ENCODE data around the gene DISC1. TPM values are rescaled to one million over a fixed set of nuclear protein-coding genes. Genes with fewer than 3 reads are reported as not detected.

DISC1 gene
- polyA plus RNA-seq, 1 donor from 2014 or later: 0.68 TPM

DNA sequence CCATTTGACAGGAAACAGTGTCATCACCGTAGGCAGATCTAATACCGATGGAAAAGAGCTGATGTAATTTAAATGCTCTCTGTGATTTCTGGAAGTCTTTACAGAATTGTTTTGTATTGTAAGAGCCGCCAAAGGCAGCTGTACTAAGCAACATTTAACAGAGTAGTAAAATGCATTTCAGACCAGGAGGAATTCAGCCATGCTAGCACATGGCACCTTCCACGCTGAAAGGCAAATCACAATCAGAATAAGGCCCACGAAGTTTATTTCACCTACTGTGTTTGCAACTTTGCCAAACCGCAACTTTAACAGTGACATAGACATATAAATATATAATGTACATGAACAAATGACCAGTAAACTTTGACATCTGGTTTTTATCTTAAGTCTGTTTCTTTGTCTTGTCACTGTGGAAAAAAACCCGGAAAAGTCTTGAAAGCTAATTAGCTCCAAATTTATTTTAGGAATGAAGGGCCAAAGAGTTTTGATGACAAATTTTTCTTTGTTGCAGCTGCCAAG lies 26.1 kb upstream of the DISC1 start:
- Mint-ChIP-seq H3K4me1 (peaks cover 6 to 8% (median 7%) of the 10 kb centered on the region in 3 donors), H3K9me3 (no peaks in the 10 kb centered on the region), H3K36me3 (no peaks in the 10 kb centered on the region), H3K4me3 (no peak overlapping the region), H3K27ac (no peak overlapping the region), H3K27me3 (no peaks in the 10 kb centered on the region)

DNA sequence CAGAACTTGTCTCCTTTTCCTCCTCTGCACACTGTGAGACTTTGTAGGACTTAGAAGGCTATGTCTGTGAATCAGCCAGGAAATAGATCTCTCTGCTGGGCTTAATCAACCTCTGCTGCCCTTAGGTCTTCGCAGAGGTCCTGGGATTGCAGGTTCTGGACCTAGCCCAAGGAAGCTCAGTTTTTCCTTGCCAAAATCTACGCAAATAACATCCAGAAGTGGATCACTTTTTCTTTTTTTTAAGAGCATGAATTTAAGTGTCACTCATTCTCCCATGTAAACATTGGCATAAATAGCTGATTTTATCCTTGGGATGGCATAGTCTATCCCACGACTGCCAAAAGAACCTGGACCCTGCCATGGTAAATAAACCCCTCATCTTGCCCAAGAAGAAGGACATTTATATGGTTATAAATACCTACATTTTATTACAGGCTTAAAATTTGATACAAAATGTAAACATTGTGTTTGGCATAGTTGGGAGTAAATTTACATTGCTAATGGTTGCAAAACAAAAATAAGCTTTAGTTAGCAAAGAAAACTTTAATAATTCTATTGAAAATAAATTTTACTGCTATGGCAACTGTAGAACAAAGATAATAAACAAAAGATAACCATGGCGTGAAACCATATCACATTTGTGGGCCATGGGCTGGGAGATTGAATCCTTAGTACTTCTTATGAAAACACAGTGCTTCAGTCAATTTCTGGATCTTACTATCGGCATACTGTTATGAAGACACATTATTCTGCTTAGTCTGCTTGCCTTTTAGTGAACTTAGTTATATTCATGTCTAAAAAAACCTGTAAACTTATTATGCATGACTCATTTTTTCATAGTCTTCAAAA lies 24.5 kb upstream of the DISC1 start:
- H3K36me3 Mint-ChIP-seq: no peaks in the 10 kb centered on the region
- no peaks in the 10 kb centered on the region for H3K9me3 Mint-ChIP-seq
- H3K4me1 Mint-ChIP-seq: peaks cover 6 to 8% (median 7%) of the 10 kb centered on the region in 3 donors
- no peak overlapping the region for H3K4me3 Mint-ChIP-seq
- no peaks in the 10 kb centered on the region for H3K27me3 Mint-ChIP-seq
- no peak overlapping the region for H3K27ac Mint-ChIP-seq

DNA sequence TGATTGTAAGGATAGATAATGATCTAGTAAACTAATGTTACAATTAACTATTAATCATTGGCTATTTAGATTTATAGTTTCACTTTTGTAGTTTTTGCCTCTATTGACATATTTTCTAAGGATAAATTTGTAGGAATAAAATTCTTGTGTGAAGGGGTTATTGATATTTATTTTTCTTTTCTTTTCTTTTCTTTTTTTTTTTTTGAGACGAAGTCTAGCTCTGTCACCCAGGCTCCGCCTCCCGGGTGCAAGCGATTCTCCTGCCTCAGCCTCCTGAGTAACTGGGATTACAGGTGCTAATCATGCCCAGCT lies 24.0 kb upstream of the DISC1 start:
- H3K36me3 Mint-ChIP-seq: no peaks in the 10 kb centered on the region
- H3K4me3 Mint-ChIP-seq: peak overlapping the region in 1 of 4 donors; percentile 65
- no peaks in the 10 kb centered on the region for H3K9me3 Mint-ChIP-seq
- peaks cover 3% of the 10 kb centered on the region for H3K27me3 Mint-ChIP-seq
- peaks cover 10 to 11% (median 10%) of the 10 kb centered on the region in 3 donors for H3K4me1 Mint-ChIP-seq
- H3K27ac Mint-ChIP-seq: no peak overlapping the region

DNA sequence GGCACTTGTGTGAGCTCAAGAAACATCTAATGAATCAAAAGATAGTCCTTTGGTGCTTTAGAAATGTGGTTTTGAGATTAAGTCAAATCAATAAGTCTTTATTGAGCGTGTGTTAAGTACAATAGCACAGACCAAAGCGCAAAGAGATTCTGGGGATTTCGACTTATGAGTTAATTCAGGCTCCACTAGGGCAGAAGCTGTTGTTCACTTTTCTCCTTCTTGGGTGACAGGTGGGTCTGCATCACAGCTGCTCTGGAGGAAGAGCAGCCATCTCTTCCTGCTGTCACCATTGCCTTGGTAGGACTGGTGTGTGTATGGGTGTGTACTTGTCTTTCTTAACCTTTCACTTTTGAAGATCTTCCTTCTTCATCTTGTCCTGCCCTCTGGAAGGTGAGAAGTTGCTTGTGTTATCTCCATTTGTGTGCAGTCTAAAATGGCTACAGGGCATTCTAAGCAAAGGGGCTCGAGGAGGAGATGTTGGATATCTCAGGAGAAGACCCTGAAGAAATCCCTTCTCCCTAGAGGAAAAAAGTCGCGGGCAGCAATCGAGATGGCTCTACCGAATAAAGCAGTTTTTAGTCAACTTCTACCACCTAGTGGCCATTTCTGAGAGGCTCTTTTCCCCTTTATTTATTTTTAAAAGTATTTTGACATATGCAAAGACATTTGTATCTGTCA lies 22.9 kb upstream of the DISC1 start:
- H3K4me3 Mint-ChIP-seq: peak overlapping the region; percentile 83 to 97 (median 89)
- H3K4me1 Mint-ChIP-seq: peaks cover 13 to 14% (median 14%) of the 10 kb centered on the region in 3 donors
- peaks cover 5% of the 10 kb centered on the region for H3K27me3 Mint-ChIP-seq
- H3K9me3 Mint-ChIP-seq: no peaks in the 10 kb centered on the region
- peak overlapping the region in 1 of 3 donors; percentile 10 for H3K27ac Mint-ChIP-seq
- peaks cover 2% of the 10 kb centered on the region for H3K36me3 Mint-ChIP-seq

DNA sequence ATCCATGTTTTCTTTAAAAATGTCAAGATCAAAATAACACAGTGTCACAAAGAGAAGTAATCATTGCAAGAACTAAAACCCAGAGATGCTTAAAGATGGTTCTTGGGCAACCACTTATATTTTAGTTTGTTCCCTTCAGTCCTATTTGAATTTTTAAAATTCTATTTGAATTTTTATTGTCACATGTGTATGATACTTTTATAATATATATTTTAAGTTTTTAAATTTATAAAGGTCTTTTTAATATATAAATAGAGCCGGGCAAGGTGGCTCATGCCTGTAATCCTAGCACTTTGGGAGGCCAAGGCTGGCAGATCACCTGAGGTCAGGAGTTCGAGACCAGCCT lies 22.3 kb upstream of the DISC1 start:
- no peak overlapping the region for H3K27ac Mint-ChIP-seq
- H3K36me3 Mint-ChIP-seq: peaks cover 2% of the 10 kb centered on the region

DNA sequence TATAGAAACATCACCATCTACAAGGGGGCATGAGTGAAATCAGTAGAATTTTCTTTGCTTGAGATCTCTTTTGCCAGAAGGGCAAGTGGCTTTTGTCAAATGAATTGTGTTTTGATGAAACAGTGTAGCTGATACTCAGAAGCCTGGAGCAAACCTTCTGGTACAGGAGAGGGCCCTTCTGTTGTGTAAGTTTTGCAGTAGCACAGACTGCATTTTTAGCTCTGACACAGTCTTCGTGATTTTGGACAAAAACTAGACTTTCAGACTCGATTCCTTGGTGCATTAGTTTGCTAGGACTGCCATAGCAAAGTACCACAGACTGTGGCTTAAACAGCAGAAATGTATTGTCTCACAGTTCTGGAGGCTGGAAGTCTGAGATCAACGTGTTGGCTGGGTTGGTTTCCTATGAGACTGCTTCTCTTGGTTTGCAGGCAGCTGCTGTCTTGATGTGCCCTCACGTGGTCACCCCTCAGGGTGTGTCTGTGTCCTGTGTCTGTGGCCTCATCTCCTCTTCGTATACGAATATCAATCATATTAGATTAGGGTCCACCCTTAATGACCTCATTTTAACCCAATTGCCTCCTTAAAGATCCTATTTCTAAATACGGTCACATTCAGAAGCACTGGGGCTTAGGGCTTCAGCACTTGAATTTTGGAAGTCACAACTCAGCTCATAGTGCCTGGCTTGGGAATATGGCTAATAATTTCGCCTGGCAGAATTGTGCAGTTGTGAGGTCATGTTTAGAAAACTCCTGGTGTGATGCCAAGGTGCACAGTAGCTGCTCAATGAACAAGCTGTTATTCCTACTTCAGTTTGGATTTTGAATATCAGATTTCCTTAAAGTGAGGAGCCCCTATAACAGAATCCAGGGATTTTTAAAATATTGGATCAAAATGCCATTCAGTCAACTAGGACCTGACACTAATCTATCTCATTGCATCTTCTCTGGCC lies 21.2 kb upstream of the DISC1 start:
- no peak overlapping the region for H3K4me3 Mint-ChIP-seq
- no peak overlapping the region for H3K27ac Mint-ChIP-seq
- H3K36me3 Mint-ChIP-seq: peaks cover 2% of the 10 kb centered on the region

More for the DNA sequence above, 22.3 kb upstream of the DISC1 start:
- Mint-ChIP-seq H3K9me3 (no peaks in the 10 kb centered on the region), H3K4me3 (peak overlapping the region in 1 of 4 donors; percentile 93), H3K27me3 (peaks cover 5% of the 10 kb centered on the region), H3K4me1 (peaks cover 13 to 14% (median 14%) of the 10 kb centered on the region in 3 donors)

DNA sequence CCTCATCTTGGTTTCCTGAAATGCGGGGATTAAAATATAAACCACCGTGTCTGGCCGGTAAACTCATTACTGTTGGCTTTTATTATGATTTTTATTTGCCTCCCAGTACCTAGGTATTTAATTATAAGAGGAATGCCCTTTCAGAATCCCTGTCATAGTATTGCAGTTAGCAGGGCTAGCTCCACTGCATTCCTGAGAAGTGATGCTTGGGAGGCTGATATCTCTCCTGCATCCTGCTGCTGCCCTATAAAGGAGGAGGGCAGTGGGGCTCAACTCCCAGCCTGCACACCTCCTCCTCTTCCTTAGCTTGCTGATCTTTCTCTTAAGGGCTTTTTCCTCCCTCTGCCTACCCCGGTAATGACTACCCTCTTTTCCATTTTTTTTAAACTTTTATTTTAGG lies 19.9 kb upstream of the DISC1 start:
- peaks cover 12% of the 10 kb centered on the region for H3K27me3 Mint-ChIP-seq
- H3K4me3 Mint-ChIP-seq: no peak overlapping the region
- peaks cover 14 to 28% (median 21%) of the 10 kb centered on the region in 3 donors for H3K4me1 Mint-ChIP-seq
- peaks cover 0 to 3% (median 0%) of the 10 kb centered on the region in 3 donors for H3K9me3 Mint-ChIP-seq
- peaks cover 2% of the 10 kb centered on the region for H3K36me3 Mint-ChIP-seq
- no peak overlapping the region for H3K27ac Mint-ChIP-seq

More for the DNA sequence above, 21.2 kb upstream of the DISC1 start:
- H3K27me3 Mint-ChIP-seq: peaks cover 7% of the 10 kb centered on the region
- peaks cover 14 to 16% (median 15%) of the 10 kb centered on the region in 3 donors for H3K4me1 Mint-ChIP-seq
- H3K9me3 Mint-ChIP-seq: no peaks in the 10 kb centered on the region

DNA sequence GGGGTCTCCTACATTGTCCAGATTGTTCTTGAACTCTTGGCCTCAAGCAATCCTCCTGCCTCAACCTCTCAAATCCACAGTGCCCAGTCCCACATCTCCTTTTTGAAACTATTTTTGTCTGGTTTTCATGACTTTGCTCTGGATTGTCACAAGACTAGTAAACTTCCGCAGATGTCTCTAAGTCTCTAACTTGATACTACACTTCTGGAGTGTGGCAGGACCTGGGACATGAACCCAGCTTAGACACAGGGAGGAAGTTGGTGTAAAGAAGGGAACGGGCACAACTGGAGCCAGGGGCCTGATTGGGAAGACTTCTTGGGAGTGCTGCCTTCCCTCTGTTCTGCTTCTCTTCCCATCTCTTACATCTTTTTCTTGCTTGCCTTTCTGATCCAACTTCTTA lies 16.2 kb upstream of the DISC1 start:
- peaks cover 0 to 10% (median 4%) of the 10 kb centered on the region in 3 donors for H3K9me3 Mint-ChIP-seq
- peaks cover 12% of the 10 kb centered on the region for H3K27me3 Mint-ChIP-seq
- H3K4me3 Mint-ChIP-seq: peak overlapping the region in 1 of 4 donors; percentile 16
- H3K27ac Mint-ChIP-seq: no peak overlapping the region
- peaks cover 3% of the 10 kb centered on the region for H3K36me3 Mint-ChIP-seq
- peaks cover 31 to 52% (median 41%) of the 10 kb centered on the region in 3 donors for H3K4me1 Mint-ChIP-seq

DNA sequence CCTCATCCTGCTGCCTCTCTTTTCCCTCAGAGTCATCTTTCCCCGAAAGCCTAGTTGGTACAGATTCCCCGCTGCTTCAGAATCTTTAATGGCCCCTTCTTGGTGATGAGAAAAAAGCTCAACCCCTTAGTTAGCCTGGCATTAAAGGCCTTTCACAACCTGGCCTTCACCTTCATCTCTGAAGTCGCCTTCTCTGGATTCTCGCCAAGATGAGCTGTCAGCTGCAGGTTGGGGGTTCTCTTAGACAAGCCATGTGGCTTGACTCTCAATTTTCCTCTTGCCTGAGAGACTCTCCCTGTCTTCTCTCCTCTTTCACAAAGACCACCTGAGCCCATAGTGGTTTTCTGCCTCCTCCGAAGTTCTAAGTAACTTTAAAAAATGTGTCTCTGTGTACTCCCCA lies 15.5 kb upstream of the DISC1 start:
- Mint-ChIP-seq H3K27me3 (peaks cover 12% of the 10 kb centered on the region), H3K27ac (no peak overlapping the region), H3K4me3 (peak overlapping the region in 1 of 4 donors; percentile 70), H3K36me3 (peaks cover 3% of the 10 kb centered on the region), H3K9me3 (peaks cover 0 to 10% (median 4%) of the 10 kb centered on the region in 3 donors), H3K4me1 (peaks cover 31 to 52% (median 41%) of the 10 kb centered on the region in 3 donors)

DNA sequence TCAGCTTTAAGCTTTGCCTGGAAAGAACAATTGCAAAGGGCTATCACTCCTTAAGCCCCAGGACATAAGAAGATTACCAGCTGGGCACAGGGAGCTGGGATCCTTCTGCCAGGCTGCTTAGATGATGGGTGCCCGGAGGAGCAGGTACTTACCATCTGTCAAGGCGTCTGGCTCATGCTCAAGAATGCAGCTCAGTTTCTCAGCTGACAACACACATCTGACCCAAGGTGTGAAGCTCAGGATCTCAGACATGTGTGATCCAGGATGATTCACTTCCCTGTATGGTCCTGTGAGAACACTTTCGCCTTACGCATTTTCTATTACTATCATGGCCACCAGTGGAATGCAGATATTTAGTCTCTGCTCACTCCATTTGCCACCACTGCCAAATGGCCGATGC lies 14.7 kb upstream of the DISC1 start:
- H3K4me3 Mint-ChIP-seq: peak overlapping the region in 2 of 4 donors; percentile 34 to 78
- H3K9me3 Mint-ChIP-seq: peaks cover 0 to 10% (median 4%) of the 10 kb centered on the region in 3 donors
- H3K4me1 Mint-ChIP-seq: peaks cover 31 to 53% (median 41%) of the 10 kb centered on the region in 3 donors
- H3K36me3 Mint-ChIP-seq: peaks cover 3% of the 10 kb centered on the region
- H3K27me3 Mint-ChIP-seq: peaks cover 12% of the 10 kb centered on the region
- H3K27ac Mint-ChIP-seq: no peak overlapping the region

DNA sequence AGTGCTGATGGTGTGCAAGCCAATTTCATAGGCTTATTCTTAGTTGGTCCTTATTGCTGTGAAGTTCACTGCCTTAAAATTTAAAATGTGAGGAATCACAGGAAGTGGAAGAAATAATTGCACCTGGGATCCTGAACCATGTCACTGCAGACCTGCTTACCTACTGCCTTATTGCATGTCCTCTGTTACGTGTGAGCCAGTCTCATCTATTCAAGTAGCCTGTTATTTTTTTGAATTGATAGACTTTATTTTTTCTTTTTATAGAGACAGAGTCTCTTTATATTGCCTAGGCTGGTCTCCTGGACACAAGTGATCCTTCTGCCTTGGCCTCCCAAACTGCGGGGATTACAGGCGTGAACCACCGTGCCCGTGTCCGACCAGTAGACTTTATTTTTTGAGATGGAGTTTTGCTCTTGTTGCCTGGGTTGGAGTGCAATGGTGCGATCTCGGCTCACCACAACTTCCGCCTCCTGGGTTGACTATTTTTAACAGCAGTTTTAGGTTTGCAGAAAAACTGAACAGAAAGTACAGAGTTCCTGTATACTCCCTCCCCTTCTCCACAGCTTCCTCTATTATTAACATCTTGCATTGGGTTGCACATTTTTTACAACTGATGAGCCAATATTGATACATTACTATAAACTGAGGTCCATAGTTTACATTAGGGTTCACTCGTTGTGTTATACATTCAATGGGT lies 14.0 kb upstream of the DISC1 start:
- H3K27ac Mint-ChIP-seq: peak overlapping the region; percentile 3 to 36 (median 29)
- peaks cover 28 to 52% (median 38%) of the 10 kb centered on the region in 3 donors for H3K4me1 Mint-ChIP-seq
- peaks cover 3% of the 10 kb centered on the region for H3K36me3 Mint-ChIP-seq
- H3K4me3 Mint-ChIP-seq: peak overlapping the region; percentile 11 to 78 (median 48)
- peaks cover 10% of the 10 kb centered on the region for H3K27me3 Mint-ChIP-seq
- peaks cover 0 to 10% (median 4%) of the 10 kb centered on the region in 3 donors for H3K9me3 Mint-ChIP-seq

DNA sequence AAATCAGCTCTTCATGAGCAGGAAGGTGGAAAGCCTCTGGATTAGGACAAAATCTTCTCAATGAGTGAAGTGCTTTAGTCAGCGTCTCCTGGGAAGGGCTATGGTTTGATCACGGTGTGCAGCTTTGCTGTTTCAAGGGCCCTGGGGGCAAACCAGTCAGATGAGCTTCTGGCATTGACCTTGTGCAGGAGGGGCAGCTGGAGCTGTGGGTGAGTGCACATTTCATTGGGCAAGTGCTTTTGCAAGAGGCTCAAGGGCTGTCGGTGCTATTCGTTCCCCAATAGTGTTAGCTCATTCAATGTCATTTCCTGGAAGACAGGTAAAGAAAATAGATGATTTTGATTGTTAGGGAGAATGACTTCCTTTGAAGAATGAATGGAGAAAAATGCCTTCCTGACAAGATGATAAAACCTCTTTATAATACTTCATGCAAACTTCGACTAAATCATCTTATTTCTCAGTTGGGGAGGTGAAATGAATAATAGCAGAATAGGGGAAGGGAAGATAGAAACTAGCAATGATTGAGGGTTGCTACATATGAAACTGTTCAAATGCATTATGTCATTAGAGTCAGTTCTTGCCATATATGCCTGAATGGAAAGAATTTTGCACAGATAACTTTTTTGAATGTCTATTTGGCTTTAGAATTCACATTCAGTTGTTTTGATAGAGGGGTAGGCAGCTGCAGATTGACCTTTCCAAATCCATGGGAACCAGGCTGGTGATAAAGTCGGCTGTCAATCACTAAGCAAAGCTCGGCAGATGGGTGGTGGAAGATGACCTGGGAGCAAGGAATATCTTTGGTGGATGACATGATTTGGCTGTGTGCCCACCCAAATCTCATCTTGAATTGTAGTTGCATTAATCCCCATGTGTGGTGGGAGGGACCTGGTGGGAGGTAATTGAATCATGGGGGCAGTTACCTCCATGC lies 12.9 kb upstream of the DISC1 start:
- peaks cover 8% of the 10 kb centered on the region for H3K27me3 Mint-ChIP-seq
- peak overlapping the region in 2 of 3 donors; percentile 24 to 26 for H3K27ac Mint-ChIP-seq
- peaks cover 1% of the 10 kb centered on the region for H3K36me3 Mint-ChIP-seq
- H3K4me3 Mint-ChIP-seq: peak overlapping the region; percentile 11 to 78 (median 48)
- H3K9me3 Mint-ChIP-seq: peaks cover 2 to 10% (median 4%) of the 10 kb centered on the region in 3 donors
- H3K4me1 Mint-ChIP-seq: peaks cover 24 to 49% (median 35%) of the 10 kb centered on the region in 3 donors

DNA sequence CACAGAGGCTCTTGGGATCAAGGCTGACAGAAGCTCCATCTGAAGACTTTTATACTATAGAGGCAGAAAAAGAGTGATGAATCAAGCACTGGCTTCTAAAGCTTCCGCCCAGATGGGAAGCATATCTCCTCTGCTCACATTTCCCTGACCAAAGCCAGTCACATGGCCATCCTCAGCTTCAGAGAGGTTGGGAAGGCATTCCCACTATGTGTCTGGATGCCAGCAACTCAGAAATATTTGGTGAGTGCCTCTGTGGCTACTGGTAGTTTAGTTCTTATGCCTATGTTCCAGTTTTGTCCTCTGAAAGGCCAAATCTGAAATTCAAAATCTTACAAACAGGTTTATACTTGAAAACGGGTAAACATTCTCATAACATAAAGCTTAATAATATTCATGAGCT lies 9.9 kb upstream of the DISC1 start:
- Mint-ChIP-seq H3K4me3 (no peak overlapping the region), H3K4me1 (peaks cover 24 to 36% (median 28%) of the 10 kb centered on the region in 3 donors), H3K27ac (no peak overlapping the region), H3K27me3 (peaks cover 15% of the 10 kb centered on the region), H3K36me3 (peaks cover 1% of the 10 kb centered on the region), H3K9me3 (peaks cover 2 to 10% (median 2%) of the 10 kb centered on the region in 3 donors)

Measured in IgD-negative memory B cell (primary cell).